PC-9 (cell line): ENCODE measurements around the gene FGD5. TPM values are rescaled to one million over a fixed set of nuclear protein-coding genes. Genes with fewer than 3 reads are reported as not detected.

ENCODE experiments used
- BruUV-seq: library from RNA; stranded (reverse); fragments of 400-500 nt; replicated peaks from 2 replicates; lab custom pipeline; 2021; lab: Mats Ljungman, UMichigan
- CTCF ChIA-PET: fragments of 300-600 bp; sonication (Branson Sonifier 250); formaldehyde crosslinking; loops from one replicate; lab custom pipeline; 2022; ENCODE audit warnings: antibody characterized with exemption; lab: Charles Lee
- POLR2A ChIA-PET: fragments of 300-600 bp; sonication (Branson Sonifier 250); formaldehyde crosslinking; loops from one replicate; lab custom pipeline; 2022; ENCODE audit warnings: antibody characterized with exemption; ENCODE audit not compliant: unreplicated experiment; lab: Charles Lee
- DNase-seq, 2 experiments: peaks; one replicate each; pipeline versions ENCODE4 v3.0.0 to v3.0.0-alpha.2; 2015 to 2022; ENCODE audit warnings: mixed read lengths in 1 of 2
- H2AFZ ChIP-seq: fragments of 200-600 bp; sonication (generic); 2 replicates; pipeline ENCODE4 v1.8.1; 2017; ENCODE audit warnings: antibody characterized with exemption
- H3F3A ChIP-seq: fragments of 200-600 bp; sonication (generic); 2 replicates; pipeline ENCODE4 v1.8.1; 2017; ENCODE audit warnings: antibody characterized with exemption, mild to moderate bottlenecking, low read depth; ENCODE audit not compliant: insufficient read depth
- H3K27ac ChIP-seq: fragments of 200-600 bp; sonication (generic); 2 replicates; pipeline ENCODE4 v1.6.1; 2016; ENCODE audit warnings: mixed run types
- H3K27me3 ChIP-seq: fragments of 200-600 bp; sonication (generic); 2 replicates; pipeline ENCODE4 v1.6.1; 2016; ENCODE audit warnings: low read depth, mixed run types; ENCODE audit not compliant: insufficient read depth
- H3K36me3 ChIP-seq: fragments of 200-600 bp; sonication (generic); 2 replicates; pipeline ENCODE4 v1.6.1; 2016; ENCODE audit warnings: low read depth, mixed run types
- H3K4me1 ChIP-seq: fragments of 200-600 bp; sonication (generic); replicated peaks from 2 replicates; pipeline ENCODE4 v1.6.1; 2016; ENCODE audit warnings: mixed run types; ENCODE audit not compliant: insufficient read depth
- H3K4me2 ChIP-seq: fragments of 200-600 bp; sonication (generic); 2 replicates; pipeline ENCODE4 v1.6.1; 2017; ENCODE audit warnings: mixed run types
- H3K4me3 ChIP-seq: fragments of 200-600 bp; sonication (generic); 2 replicates; pipeline ENCODE4 v1.6.1; 2016; ENCODE audit warnings: mixed run types
- H3K79me2 ChIP-seq: fragments of 200-600 bp; sonication (generic); 2 replicates; pipeline ENCODE4 v1.6.1; 2017; ENCODE audit warnings: low read depth, mixed run types
- H3K9me2 ChIP-seq: fragments of 200-600 bp; sonication (generic); 2 replicates; pipeline ENCODE4 v1.8.1; 2017; ENCODE audit warnings: mild to moderate bottlenecking; ENCODE audit not compliant: insufficient read depth
- H3K9me3 ChIP-seq: fragments of 200-600 bp; sonication (generic); 2 replicates; pipeline ENCODE4 v1.8.1; 2016; ENCODE audit warnings: low read depth; ENCODE audit not compliant: insufficient read depth
- H4K20me1 ChIP-seq: fragments of 200-600 bp; sonication (generic); 2 replicates; pipeline ENCODE4 v1.8.1; 2017; ENCODE audit not compliant: insufficient read depth
- EZH2 ChIP-seq: fragments of 200-600 bp; sonication (generic); IDR thresholded peaks from 2 replicates; pipeline ENCODE4 v1.8.0; 2017; ENCODE audit warnings: antibody characterized with exemption, low read depth
- intact Hi-C: fragments of 100-400 bp; cut with micrococcal nuclease; formaldehyde crosslinking; loops from one replicate; pipeline ENCODE4 v1.10.0; 2022; ENCODE audit not compliant: unreplicated experiment
- total RNA-seq: library from RNA; stranded (reverse); gene quantifications from 2 replicates; pipeline ENCODE4 v1.2.3, GENCODE V29; 2021
- TF ChIP-seq, protein P1 (sequence below): fragments of 200-600 bp; sonication (generic); conservative IDR thresholded peaks from 2 replicates; pipeline ENCODE4 v1.6.1; 2017; ENCODE audit warnings: mixed run types, antibody characterized with exemption, mild to moderate bottlenecking, moderate library complexity

FGD5 gene
- total RNA-seq, 1 experiment from 2014 or later, result not detected

DNA sequence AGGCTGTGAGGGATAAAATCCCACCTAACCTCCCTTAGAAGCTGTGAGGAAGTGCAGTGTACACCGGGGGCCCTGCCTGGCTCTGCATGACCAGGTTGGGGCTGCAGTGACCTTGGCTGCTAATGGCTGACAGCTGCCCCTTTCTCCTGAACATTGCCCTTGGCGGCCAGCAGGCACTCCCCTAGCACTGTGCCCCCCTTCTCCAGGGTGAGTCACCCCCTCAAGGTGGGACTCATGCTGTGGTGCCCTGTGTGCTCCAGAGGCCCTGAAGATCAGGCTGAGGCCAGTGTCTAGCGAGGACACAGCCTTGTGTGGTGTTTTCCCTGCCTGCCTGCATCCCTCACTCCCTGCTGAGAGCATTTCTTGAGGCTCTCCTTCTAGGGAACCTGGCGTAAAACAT, 21.0 kb upstream of the FGD5 start:
- ChIA-PET CTCF (no interaction called here), POLR2A (no interaction called here)
- H3K27ac ChIP-seq, result no peak overlapping the region
- no peak overlapping the region for H3K4me2 ChIP-seq
- TF ChIP-seq, protein P1, sequence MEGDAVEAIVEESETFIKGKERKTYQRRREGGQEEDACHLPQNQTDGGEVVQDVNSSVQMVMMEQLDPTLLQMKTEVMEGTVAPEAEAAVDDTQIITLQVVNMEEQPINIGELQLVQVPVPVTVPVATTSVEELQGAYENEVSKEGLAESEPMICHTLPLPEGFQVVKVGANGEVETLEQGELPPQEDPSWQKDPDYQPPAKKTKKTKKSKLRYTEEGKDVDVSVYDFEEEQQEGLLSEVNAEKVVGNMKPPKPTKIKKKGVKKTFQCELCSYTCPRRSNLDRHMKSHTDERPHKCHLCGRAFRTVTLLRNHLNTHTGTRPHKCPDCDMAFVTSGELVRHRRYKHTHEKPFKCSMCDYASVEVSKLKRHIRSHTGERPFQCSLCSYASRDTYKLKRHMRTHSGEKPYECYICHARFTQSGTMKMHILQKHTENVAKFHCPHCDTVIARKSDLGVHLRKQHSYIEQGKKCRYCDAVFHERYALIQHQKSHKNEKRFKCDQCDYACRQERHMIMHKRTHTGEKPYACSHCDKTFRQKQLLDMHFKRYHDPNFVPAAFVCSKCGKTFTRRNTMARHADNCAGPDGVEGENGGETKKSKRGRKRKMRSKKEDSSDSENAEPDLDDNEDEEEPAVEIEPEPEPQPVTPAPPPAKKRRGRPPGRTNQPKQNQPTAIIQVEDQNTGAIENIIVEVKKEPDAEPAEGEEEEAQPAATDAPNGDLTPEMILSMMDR, result no peak
- TF ChIP-seq EZH2, result no peak
- no peaks in the 10 kb centered on the region for H3F3A ChIP-seq
- intact Hi-C loops, result no loop called here
- no peak overlapping the region for H3K4me3 ChIP-seq
- H3K4me1 ChIP-seq, result no peaks in the 10 kb centered on the region
- DNase-seq, result no peak
- H4K20me1 ChIP-seq, result no peaks in the 10 kb centered on the region
- no TSS peak for BruUV-seq
- no peaks in the 10 kb centered on the region for H3K79me2 ChIP-seq
- H3K9me2 ChIP-seq, result no peaks in the 10 kb centered on the region
- H3K27me3 ChIP-seq, result 0 out of 2 replicates have a peak, but pooled peaks cover 2% of the 10 kb centered on the region
- no peak overlapping the region for H2AFZ ChIP-seq
- H3K9me3 ChIP-seq, result no peaks in the 10 kb centered on the region
- H3K36me3 ChIP-seq, result no peaks in the 10 kb centered on the region

DNA sequence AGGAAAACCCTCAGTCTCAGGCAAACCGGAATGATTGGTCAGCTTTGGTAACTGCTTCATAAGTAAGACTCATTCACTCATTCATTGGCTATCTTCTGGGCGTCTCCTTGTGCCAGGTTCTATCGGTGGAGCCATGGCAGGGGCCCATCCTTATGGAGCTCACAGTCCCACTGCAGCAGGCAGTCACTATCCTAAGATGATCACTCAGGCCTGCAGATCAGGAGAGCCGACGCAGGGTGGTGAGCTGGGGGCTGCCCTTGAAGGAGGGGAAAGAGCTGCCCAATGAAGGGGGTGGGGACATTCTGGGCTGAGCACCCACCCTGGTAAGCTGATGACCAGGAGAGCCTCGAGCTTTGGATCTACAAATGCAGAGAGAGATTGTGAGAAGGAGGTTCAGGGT, 20.5 kb upstream of the FGD5 start:
- Histone ChIP-seq H3K4me1 (no peaks in the 10 kb centered on the region), H3K4me2 (no peak overlapping the region), H3K27ac (no peak overlapping the region), H4K20me1 (no peaks in the 10 kb centered on the region), H3K27me3 (0 out of 2 replicates have a peak, but pooled peaks cover 5% of the 10 kb centered on the region), H3K9me3 (no peaks in the 10 kb centered on the region), H3K9me2 (no peaks in the 10 kb centered on the region), H3K36me3 (no peaks in the 10 kb centered on the region), H3K4me3 (no peak overlapping the region), H3K79me2 (no peaks in the 10 kb centered on the region), H2AFZ (no peak overlapping the region), H3F3A (no peaks in the 10 kb centered on the region)
- DNase-seq, result no peak
- TF ChIP-seq EZH2, result no peak
- TF ChIP-seq, protein P1, result no peak
- intact Hi-C loops, result no loop called here
- POLR2A ChIA-PET, result no interaction called here
- CTCF ChIA-PET, result no interaction called here
- no TSS peak for BruUV-seq

DNA sequence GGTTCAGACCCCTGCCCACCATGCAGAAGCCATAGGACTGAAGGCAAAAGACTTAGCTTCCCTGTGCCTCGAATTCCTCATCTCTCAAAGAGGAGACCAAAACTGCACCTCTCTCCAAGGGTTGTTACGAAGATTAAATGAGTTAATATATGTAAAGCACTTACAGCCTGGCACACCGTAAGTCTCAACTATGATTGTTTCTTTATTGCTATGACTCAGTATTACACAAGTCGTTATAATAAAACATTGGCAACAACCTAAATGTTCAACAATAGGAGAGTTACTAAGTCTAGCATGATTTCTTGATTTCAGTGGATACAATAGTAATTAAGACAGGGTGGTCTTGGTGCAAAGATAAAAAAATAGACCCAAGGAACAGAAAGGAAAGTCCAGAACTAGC, 19.6 kb upstream of the FGD5 start:
- no peaks in the 10 kb centered on the region for H3K36me3 ChIP-seq
- CTCF ChIA-PET, result no interaction called here

More for the DNA sequence above, 19.6 kb upstream of the FGD5 start:
- H2AFZ ChIP-seq, result no peak overlapping the region
- H3K27ac ChIP-seq, result no peak overlapping the region
- no peak for DNase-seq
- TF ChIP-seq, protein P1, result no peak
- TF ChIP-seq EZH2, result no peak
- H3K79me2 ChIP-seq, result no peaks in the 10 kb centered on the region
- POLR2A ChIA-PET, result no interaction called here
- H3K27me3 ChIP-seq, result 0 out of 2 replicates have a peak, but pooled peaks cover 5% of the 10 kb centered on the region
- no peaks in the 10 kb centered on the region for H3F3A ChIP-seq
- H3K4me3 ChIP-seq, result no peak overlapping the region
- H3K9me3 ChIP-seq, result no peaks in the 10 kb centered on the region
- H3K9me2 ChIP-seq, result no peaks in the 10 kb centered on the region
- H3K4me2 ChIP-seq, result no peak overlapping the region
- intact Hi-C loops, result no loop called here
- H4K20me1 ChIP-seq, result no peaks in the 10 kb centered on the region
- BruUV-seq, result no TSS peak
- no peaks in the 10 kb centered on the region for H3K4me1 ChIP-seq
